Vagina (tissue), 2 donors: ENCODE data around the gene CACNG7. TPM values are rescaled to one million over a fixed set of nuclear protein-coding genes. Genes with fewer than 3 reads are reported as not detected.

Source experiments
- DNase-seq, 2 donors: peaks; one replicate each; pipeline ENCODE4 v3.0.0-alpha.2; 2017; ENCODE audit errors: extremely low spot score in 2 of 2
- H3K27ac ChIP-seq: fragments of 200-600 bp; sonication (generic); one replicate; pipeline ENCODE4 v1.5.1; 2019
- H3K27me3 ChIP-seq: fragments of 200-600 bp; sonication (generic); one replicate; pipeline ENCODE4 v1.5.1; 2019
- H3K36me3 ChIP-seq, 2 donors: fragments of 200-600 bp; sonication (generic); one replicate each; pipeline ENCODE4 v1.5.1; 2017 to 2019
- H3K4me1 ChIP-seq: fragments of 200-600 bp; sonication (generic); one replicate; pipeline ENCODE4 v1.5.1; 2019
- H3K4me3 ChIP-seq, 2 donors: fragments of 200-600 bp; sonication (generic); 1 replicate in 1 of 2; 2 replicates in 1 of 2; pipeline ENCODE4 v1.5.1; 2016 to 2019
- H3K9me3 ChIP-seq: fragments of 200-600 bp; sonication (generic); one replicate; pipeline ENCODE4 v1.5.1; 2019
- POLR2A ChIP-seq, 2 donors: fragments of 450-650 bp; IDR thresholded peaks; one replicate each; pipeline ENCODE4 v1.6.1; 2017; ENCODE audit warnings: antibody characterized with exemption in 2 of 2, mild to moderate bottlenecking in 2 of 2, moderate library complexity in 2 of 2
- POLR2AphosphoS5 ChIP-seq, 2 donors: sonication (generic); formaldehyde crosslinking; IDR thresholded peaks; one replicate each; pipeline ENCODE4 v1.9.0; 2017; ENCODE audit warnings: antibody characterized with exemption in 2 of 2, mild to moderate bottlenecking in 2 of 2, low read depth in 1 of 2; ENCODE audit not compliant: insufficient read depth in 1 of 2
- intact Hi-C: fragments of 100-400 bp; cut with DNase I; formaldehyde crosslinking; loops from one replicate; pipeline ENCODE4 v1.15.1; 2023
- total RNA-seq: library from RNA; depleted of rRNA; stranded (reverse); fragments of >200 nt; gene quantifications from one replicate; pipeline ENCODE4 v1.2.3, GENCODE V29; 2016
- TF ChIP-seq, protein P1 (sequence below), 3 experiments: fragments of 450-650 bp in 2 of 3; fragments of 200-600 bp in 1 of 3; sonication (generic) in 1 of 3; IDR thresholded peaks; one replicate each; pipeline ENCODE4 v1.5.1; 2017 to 2019; ENCODE audit warnings: antibody characterized with exemption in 3 of 3, mild to moderate bottlenecking in 2 of 3, moderate library complexity in 2 of 3

CACNG7 gene
- total RNA-seq, 1 donor from 2014 or later: not detected

DNA sequence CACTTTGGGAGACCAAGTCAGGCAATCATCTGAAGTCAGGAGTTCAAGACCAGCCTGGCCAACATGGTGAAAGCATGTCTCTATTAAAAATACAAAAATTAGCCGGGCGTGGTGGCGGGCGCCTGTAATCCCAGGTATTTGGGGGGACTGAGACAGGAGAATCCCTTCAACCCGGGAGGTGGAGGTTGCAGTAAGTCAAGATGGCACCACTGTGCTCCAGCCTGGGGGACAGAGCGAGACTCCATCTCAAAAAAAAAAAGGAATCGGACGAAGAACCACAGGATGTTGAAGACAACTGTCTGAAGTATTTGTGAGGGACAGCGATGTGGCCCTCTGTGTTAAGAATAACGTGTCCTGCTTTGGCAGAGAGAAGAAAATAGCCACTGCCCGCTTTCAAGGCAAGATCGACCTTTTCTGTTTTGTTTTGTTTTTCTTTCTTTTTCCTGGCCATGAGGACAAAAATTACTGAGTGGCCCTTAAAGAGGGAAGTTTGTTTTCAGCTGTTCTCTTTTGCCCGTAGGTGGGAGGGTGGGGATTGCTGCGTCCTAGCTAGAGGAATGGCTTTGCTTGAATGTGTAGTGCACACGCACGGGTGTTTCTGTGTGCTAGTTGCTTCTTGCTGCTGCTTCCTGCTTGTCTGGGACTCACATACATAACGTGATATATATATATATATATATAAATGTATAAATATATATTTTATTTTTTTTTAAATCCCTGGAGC is 33.3 kb upstream of the CACNG7 start:
- no peak for DNase-seq
- Histone ChIP-seq H3K4me1 (peaks cover 30% of the 10 kb centered on the region), H3K27me3 (no peaks in the 10 kb centered on the region), H3K4me3 (no peak overlapping the region), H3K9me3 (no peaks in the 10 kb centered on the region), H3K27ac (no peak overlapping the region), H3K36me3 (peaks cover 0 to 20% of the 10 kb centered on the region in 2 donors)
- intact Hi-C loops: no loop called here
- TF ChIP-seq, protein P1, sequence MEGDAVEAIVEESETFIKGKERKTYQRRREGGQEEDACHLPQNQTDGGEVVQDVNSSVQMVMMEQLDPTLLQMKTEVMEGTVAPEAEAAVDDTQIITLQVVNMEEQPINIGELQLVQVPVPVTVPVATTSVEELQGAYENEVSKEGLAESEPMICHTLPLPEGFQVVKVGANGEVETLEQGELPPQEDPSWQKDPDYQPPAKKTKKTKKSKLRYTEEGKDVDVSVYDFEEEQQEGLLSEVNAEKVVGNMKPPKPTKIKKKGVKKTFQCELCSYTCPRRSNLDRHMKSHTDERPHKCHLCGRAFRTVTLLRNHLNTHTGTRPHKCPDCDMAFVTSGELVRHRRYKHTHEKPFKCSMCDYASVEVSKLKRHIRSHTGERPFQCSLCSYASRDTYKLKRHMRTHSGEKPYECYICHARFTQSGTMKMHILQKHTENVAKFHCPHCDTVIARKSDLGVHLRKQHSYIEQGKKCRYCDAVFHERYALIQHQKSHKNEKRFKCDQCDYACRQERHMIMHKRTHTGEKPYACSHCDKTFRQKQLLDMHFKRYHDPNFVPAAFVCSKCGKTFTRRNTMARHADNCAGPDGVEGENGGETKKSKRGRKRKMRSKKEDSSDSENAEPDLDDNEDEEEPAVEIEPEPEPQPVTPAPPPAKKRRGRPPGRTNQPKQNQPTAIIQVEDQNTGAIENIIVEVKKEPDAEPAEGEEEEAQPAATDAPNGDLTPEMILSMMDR (IDR thresholded peaks at IDR 0.05): no peak
- TF ChIP-seq POLR2A (IDR thresholded peaks at IDR 0.05): no peak
- TF ChIP-seq POLR2AphosphoS5 (IDR thresholded peaks at IDR 0.05; ENCODE audit: insufficient read depth in 1 of 2, low read depth in 1 of 2): no peak

- H3K4me1 ChIP-seq: peaks cover 31% of the 10 kb centered on the region
- H3K9me3 ChIP-seq: no peaks in the 10 kb centered on the region
- DNase-seq: no peak
- TF ChIP-seq POLR2AphosphoS5 (IDR thresholded peaks at IDR 0.05; ENCODE audit: insufficient read depth in 1 of 2, low read depth in 1 of 2) (no peak), POLR2A (IDR thresholded peaks at IDR 0.05) (no peak)
- TF ChIP-seq, protein P1 (IDR thresholded peaks at IDR 0.05): no peak
- H3K27ac ChIP-seq: no peak overlapping the region
- no peak overlapping the region for H3K4me3 ChIP-seq
- no peaks in the 10 kb centered on the region for H3K27me3 ChIP-seq
- H3K36me3 ChIP-seq: peaks cover 0 to 20% of the 10 kb centered on the region in 2 donors
- intact Hi-C loops: no loop called here
Observed at GRCh38 chr19:53876651-53877224, 32.3 kb upstream of the CACNG7 start.

DNA sequence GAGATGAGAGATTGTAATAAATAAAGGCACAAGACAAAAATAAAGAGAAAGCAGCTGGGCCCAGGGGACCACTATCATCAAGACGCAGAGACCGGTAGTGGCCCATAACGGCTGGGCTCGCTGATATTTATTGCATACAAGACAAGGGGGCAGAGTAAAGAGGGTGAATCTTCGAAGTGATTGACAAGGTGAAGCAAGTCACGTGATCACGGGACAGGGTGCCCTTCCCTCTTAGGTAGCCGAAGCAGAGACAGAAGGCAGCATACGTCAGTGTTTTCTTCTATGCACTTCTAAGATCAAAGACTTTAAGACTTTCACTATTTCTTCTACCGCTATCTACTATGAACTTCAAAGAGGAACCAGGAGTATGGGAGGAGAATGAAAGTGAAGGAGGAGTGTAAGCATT is 31.7 kb upstream of the CACNG7 start:
- peaks cover 2% of the 10 kb centered on the region for H3K27me3 ChIP-seq
- DNase-seq: no peak
- peaks cover 31% of the 10 kb centered on the region for H3K4me1 ChIP-seq
- TF ChIP-seq POLR2AphosphoS5 (IDR thresholded peaks at IDR 0.05; ENCODE audit: insufficient read depth in 1 of 2, low read depth in 1 of 2) (no peak), POLR2A (IDR thresholded peaks at IDR 0.05) (no peak)
- peaks cover 0 to 20% of the 10 kb centered on the region in 2 donors for H3K36me3 ChIP-seq
- no peak overlapping the region for H3K4me3 ChIP-seq
- intact Hi-C loops: no loop called here
- H3K9me3 ChIP-seq: no peaks in the 10 kb centered on the region
- H3K27ac ChIP-seq: no peak overlapping the region

DNA sequence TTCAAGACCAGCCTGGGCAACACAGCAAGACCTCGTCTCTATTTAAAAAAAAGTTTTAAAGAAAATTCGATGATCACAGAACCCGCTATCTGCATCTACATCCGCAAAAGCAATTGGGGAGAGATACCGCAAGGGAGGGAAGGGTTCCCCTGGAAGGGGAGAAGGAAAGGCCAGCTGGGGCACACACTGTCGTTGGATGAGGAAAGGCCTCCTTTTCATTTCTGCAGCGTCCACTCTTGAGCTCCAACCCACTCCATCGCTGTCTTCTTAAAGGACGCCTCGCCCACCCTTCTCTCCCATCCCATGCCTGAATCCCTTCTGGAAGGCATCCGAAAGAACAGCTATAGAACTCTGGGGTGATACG is 30.3 kb upstream of the CACNG7 start:
- intact Hi-C loops: no loop called here
- Histone ChIP-seq H3K27ac (no peak overlapping the region), H3K9me3 (no peaks in the 10 kb centered on the region), H3K36me3 (peaks cover 0 to 15% of the 10 kb centered on the region in 2 donors), H3K27me3 (peaks cover 10% of the 10 kb centered on the region), H3K4me1 (peaks cover 27% of the 10 kb centered on the region), H3K4me3 (peak overlapping the region; percentile 54 to 56)
- TF ChIP-seq POLR2AphosphoS5 (IDR thresholded peaks at IDR 0.05; ENCODE audit: insufficient read depth in 1 of 2, low read depth in 1 of 2) (no peak), POLR2A (IDR thresholded peaks at IDR 0.05) (no peak)
- TF ChIP-seq, protein P1 (IDR thresholded peaks at IDR 0.05): no peak
- no peak for DNase-seq

- H3K27me3 ChIP-seq: peaks cover 10% of the 10 kb centered on the region
- TF ChIP-seq POLR2AphosphoS5 (IDR thresholded peaks at IDR 0.05; ENCODE audit: insufficient read depth in 1 of 2, low read depth in 1 of 2) (peak; percentile 67 to 70), POLR2A (IDR thresholded peaks at IDR 0.05) (no peak)
- TF ChIP-seq, protein P1 (IDR thresholded peaks at IDR 0.05): no peak
- intact Hi-C loops: no loop called here
- peaks cover 0 to 8% of the 10 kb centered on the region in 2 donors for H3K36me3 ChIP-seq
- no peak overlapping the region for H3K27ac ChIP-seq
- H3K4me3 ChIP-seq: peak overlapping the region; percentile 54 to 56
- DNase-seq: peak in 1 of 2 donors; percentile 92
- no peaks in the 10 kb centered on the region for H3K9me3 ChIP-seq
- peaks cover 27% of the 10 kb centered on the region for H3K4me1 ChIP-seq
Observed at GRCh38 chr19:53879140-53880081, 29.7 kb upstream of the CACNG7 start.
